ENCODE results near the gene PRKCE. TPM values are rescaled to one million over a fixed set of nuclear protein-coding genes. Genes with fewer than 3 reads are reported as not detected.

Gene PRKCE
- polyA plus RNA-seq, 1 of the 3 experiments (the other 2 are of a cell fraction), result 16.3 TPM

- no peak for TF ChIP-seq REST (IDR thresholded peaks at IDR 0.05; ENCODE audit: low read depth, low read length)
These were observed 440.6 kb downstream of the PRKCE start (continued) for GRCh38 chr2:46091961-46092667.

GRCh38 chr2:46094689-46095088, 443.2 kb downstream of the PRKCE start:
- Histone ChIP-seq H3K9ac (no peak overlapping the region), H3K9me3 (peaks cover 5% of the 10 kb centered on the region; the same call in 1 of the 2 replicates), H3K27me3 (ENCODE audit: insufficient read depth) (no peaks in the 10 kb centered on the region), H3K27ac (ENCODE audit: low read depth in 2 of 2, low read length in 1 of 2) (no peak overlapping the region), H3K79me2 (ENCODE audit: insufficient read depth) (0 out of 2 replicates have a peak, but pooled peaks cover 6% of the 10 kb centered on the region), H3K4me3 (ENCODE audit: low read depth in 2 of 2, low read length in 1 of 2) (no peak overlapping the region), H3K4me2 (no peak overlapping the region), H2AFZ (ENCODE audit: low read depth) (no peak overlapping the region), H3K36me3 (replicated peaks in 1 of 2; ENCODE audit: control insufficient read depth in 1 of 2, insufficient read depth in 2 of 2, low read length in 1 of 2) (peaks cover 27 to 32% of the 10 kb centered on the region in 2 experiments), H3F3A (replicated peaks; ENCODE audit: insufficient read depth) (peaks cover 22% of the 10 kb centered on the region), H3K4me1 (ENCODE audit: control insufficient read depth in 1 of 2, insufficient read depth in 2 of 2, low read depth in 1 of 2, low read length in 1 of 2) (peaks cover 2 to 16% of the 10 kb centered on the region in 2 experiments; a peak in 2 of 4 replicates), H3K9me2 (no peaks in the 10 kb centered on the region), H4K20me1 (ENCODE audit: insufficient read depth) (no peaks in the 10 kb centered on the region)
- ChIA-PET POLR2A (no interaction called here), CTCF (interaction anchor here (0.7 to 1.4 kb wide), 2 partner anchors 200 to 457 kb away, joined by 3 to 4 read pairs; no protein-coding TSS in a partner anchor)
- no peak for DNase-seq
- TF ChIP-seq FOXJ3 (CRISPR knock-in tag; IDR thresholded peaks at IDR 0.05), result no peak
- no peak for TF ChIP-seq NFIC (IDR thresholded peaks at IDR 0.05; ENCODE audit: borderline replicate concordance)
- no peak for TF ChIP-seq POLR2AphosphoS5 (IDR thresholded peaks at IDR 0.05; ENCODE audit: low read depth, low read length)
- 95% methylated on average over 3 of the region's 3 CpGs for WGBS (ENCODE audit: low lambda C conversion rate)

- H3K9me3 ChIP-seq, result peaks cover 5% of the 10 kb centered on the region; the same call in 1 of the 2 replicates
- H2AFZ ChIP-seq (ENCODE audit: low read depth), result no peak overlapping the region
- WGBS (ENCODE audit: low lambda C conversion rate), result 92% methylated on average over 1 of the region's 1 CpG
- H3F3A ChIP-seq (replicated peaks; ENCODE audit: insufficient read depth), result peaks cover 22% of the 10 kb centered on the region
- ChIA-PET POLR2A (no interaction called here), CTCF (no interaction called here)
- H3K27ac ChIP-seq (ENCODE audit: low read depth in 2 of 2, low read length in 1 of 2), result no peak overlapping the region; a peak in 1 of 4 replicates
- H3K4me2 ChIP-seq, result no peak overlapping the region
- no peaks in the 10 kb centered on the region for H3K9me2 ChIP-seq
- no peak for DNase-seq
- H3K4me3 ChIP-seq (ENCODE audit: low read depth in 2 of 2, low read length in 1 of 2), result no peak overlapping the region
- H3K9ac ChIP-seq, result no peak overlapping the region
- H3K4me1 ChIP-seq (ENCODE audit: control insufficient read depth in 1 of 2, insufficient read depth in 2 of 2, low read depth in 1 of 2, low read length in 1 of 2), result peaks cover 2 to 16% of the 10 kb centered on the region in 2 experiments; a peak in 2 of 4 replicates
- no peaks in the 10 kb centered on the region for H4K20me1 ChIP-seq (ENCODE audit: insufficient read depth)
- peaks cover 10% of the 10 kb centered on the region; the same call in 1 of the 2 replicates for H3K79me2 ChIP-seq (ENCODE audit: insufficient read depth)
- peaks cover 22 to 38% of the 10 kb centered on the region in 2 experiments for H3K36me3 ChIP-seq (replicated peaks in 1 of 2; ENCODE audit: control insufficient read depth in 1 of 2, insufficient read depth in 2 of 2, low read length in 1 of 2)
- H3K27me3 ChIP-seq (ENCODE audit: insufficient read depth), result no peaks in the 10 kb centered on the region
- TF ChIP-seq JUND (IDR thresholded peaks at IDR 0.05) (no peak), FOSL2 (IDR thresholded peaks at IDR 0.05; ENCODE audit: borderline replicate concordance, low read depth) (no peak), CTCF (IDR thresholded peaks at IDR 0.05) (no peak), SIN3A (IDR thresholded peaks at IDR 0.05; ENCODE audit: borderline replicate concordance, low read depth, low read length) (no peak), REST (IDR thresholded peaks at IDR 0.05; ENCODE audit: low read depth, low read length) (no peak), TEAD4 (IDR thresholded peaks at IDR 0.05; ENCODE audit: borderline replicate concordance, insufficient read depth) (no peak), MEF2A (IDR thresholded peaks at IDR 0.05; ENCODE audit: borderline replicate concordance, low read depth) (no peak), PBX3 (IDR thresholded peaks at IDR 0.05) (no peak), MAX (IDR thresholded peaks at IDR 0.05; ENCODE audit: low read depth) (no peak), MXI1 (IDR thresholded peaks at IDR 0.05; ENCODE audit: low read depth, low read length) (no peak)
These were observed 444.4 kb downstream of the PRKCE start for GRCh38 chr2:46095830-46096229.

Measured in SK-N-SH (cell line).